Prostate gland (tissue), 2 donors: ENCODE measurements around the gene PSD2.

Source experiments
- POLR2A ChIP-seq: fragments of 450-650 bp; IDR thresholded peaks from one replicate; pipeline ENCODE4 v1.6.1; 2016; ENCODE audit warnings: antibody characterized with exemption, mild to moderate bottlenecking
- POLR2AphosphoS5 ChIP-seq: sonication (generic); formaldehyde crosslinking; IDR thresholded peaks from one replicate; pipeline ENCODE4 v1.6.1; 2017; ENCODE audit warnings: antibody characterized with exemption
- TF ChIP-seq, protein P1 (sequence below), 4 experiments: fragments of 200-600 bp in 2 of 4; fragments of 450-650 bp in 2 of 4; sonication (generic) in 2 of 4; IDR thresholded peaks; 1 replicate in 3 of 4; 2 replicates in 1 of 4; pipeline ENCODE4 v1.5.1; 2016 to 2019; ENCODE audit warnings: antibody characterized with exemption in 4 of 4, mild to moderate bottlenecking in 2 of 4, moderate library complexity in 2 of 4

DNA sequence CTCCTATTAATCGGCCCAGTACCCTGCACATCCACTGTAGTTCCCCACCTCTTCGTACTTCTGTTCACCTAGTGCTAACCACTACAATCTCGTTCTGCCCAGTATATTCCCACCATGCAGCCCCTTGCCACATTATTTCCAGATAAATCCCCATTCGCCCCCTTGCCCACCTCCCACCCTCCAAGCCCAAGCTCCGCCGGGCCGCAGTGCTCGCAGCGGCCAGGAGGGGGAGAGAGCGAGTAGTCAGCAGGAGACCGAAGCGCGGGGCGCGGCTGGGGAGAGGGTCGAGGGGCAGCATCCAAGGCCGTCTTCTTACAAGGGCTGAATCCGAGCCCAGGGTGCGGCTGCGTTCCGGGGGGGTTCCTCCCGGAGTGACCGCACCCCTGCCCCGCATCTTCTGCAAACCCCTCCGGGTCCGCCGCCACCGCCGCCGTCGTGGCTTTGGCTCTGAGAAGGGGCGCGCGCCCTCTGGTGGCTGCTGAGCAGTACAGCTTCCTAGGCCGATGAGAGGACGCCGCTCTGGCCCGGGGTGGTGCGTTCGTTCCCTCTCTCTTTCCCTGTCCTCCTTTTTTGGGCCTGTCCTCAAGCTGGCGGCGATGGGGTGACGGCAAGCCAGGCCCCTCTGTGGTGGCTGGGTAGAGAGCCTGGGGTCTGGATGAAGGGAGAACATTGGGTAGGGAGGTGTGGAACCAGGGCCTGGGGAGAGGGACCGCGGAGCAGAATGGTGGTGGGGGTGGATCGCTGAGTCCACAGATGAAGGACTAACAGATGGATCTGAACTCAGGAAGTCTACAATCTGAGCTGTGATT, 30.0 kb upstream of the PSD2 start:
- TF ChIP-seq, protein P1, sequence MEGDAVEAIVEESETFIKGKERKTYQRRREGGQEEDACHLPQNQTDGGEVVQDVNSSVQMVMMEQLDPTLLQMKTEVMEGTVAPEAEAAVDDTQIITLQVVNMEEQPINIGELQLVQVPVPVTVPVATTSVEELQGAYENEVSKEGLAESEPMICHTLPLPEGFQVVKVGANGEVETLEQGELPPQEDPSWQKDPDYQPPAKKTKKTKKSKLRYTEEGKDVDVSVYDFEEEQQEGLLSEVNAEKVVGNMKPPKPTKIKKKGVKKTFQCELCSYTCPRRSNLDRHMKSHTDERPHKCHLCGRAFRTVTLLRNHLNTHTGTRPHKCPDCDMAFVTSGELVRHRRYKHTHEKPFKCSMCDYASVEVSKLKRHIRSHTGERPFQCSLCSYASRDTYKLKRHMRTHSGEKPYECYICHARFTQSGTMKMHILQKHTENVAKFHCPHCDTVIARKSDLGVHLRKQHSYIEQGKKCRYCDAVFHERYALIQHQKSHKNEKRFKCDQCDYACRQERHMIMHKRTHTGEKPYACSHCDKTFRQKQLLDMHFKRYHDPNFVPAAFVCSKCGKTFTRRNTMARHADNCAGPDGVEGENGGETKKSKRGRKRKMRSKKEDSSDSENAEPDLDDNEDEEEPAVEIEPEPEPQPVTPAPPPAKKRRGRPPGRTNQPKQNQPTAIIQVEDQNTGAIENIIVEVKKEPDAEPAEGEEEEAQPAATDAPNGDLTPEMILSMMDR (IDR thresholded peaks at IDR 0.05): peak; percentile 94 to 100 (median 96)
- TF ChIP-seq POLR2AphosphoS5: peak; percentile 51
- no peak for TF ChIP-seq POLR2A
